DMS79 treated with DMSO at 0.1 percent for 48 hours (cell line): ENCODE results near the gene TUSC2.
"Not testable (repeated sequence)": the region's sequence is repeated elsewhere in the genome, so short reads cannot be mapped to it uniquely, and the experiment has no call there.

Source experiments
- DNase-seq: peaks from one replicate; lab custom pipeline; 2025; lab: John Stamatoyannopoulos, UW

Gene TUSC2

GRCh38 chr3:50317300-50317699 is 10.7 kb downstream of the TUSC2 start:
- DNase-seq: no peak

DNA sequence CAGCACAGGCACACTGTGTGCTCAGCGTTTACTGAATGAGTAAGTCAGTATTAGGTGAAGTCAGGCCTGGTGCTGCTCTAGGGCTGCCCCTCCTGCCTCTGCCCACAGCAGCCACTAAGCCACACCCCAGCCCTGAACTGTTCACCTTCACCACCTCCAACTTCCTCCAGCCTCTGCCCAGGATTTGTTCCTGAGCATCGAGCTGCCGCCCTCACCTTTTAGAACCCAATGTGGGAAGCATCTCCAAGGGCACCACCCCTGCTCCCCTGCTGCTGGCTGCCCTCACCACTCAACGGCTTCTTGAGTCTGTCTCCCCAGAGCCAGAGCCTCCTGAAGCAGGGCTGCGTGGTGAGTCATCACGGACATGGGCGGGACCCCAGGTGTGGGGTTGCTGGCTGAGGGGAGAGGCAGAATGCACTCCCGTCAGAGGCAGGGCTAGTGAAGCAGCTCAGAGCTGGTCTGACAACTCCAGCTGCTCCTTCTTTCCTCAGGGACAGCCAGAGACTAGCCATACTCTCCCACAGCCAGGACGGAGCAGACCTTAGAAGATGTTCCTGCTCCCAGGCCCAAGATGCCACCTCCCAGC is 11.3 kb downstream of the TUSC2 start:
- DNase-seq: peak; percentile 51

GRCh38 chr3:50314816-50315215 is 13.2 kb downstream of the TUSC2 start:
- DNase-seq: no peak

- DNase-seq: no peak
These were observed 13.7 kb downstream of the TUSC2 start for GRCh38 chr3:50314342-50314741.

DNA sequence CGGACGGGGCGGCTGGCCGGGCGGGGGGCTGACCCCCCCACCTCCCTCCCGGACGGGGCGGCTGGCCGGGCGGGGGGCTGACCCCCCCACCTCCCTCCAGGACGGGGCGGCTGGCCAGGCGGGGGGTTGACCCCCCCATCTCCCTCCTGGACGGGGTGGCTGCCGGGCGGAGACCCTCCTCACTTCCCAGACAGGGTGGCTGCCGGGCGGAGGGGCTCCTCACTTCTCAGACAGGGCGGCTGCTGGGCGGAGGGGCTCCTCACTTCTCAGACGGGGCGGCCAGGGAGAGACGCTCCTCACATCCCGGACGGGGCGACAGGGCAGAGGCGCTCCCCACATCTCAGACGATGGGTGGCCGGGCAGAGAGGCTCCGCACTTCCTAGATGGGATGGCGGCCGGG is 16.0 kb downstream of the TUSC2 start:
- DNase-seq: not testable (repeated sequence)

GRCh38 chr3:50304601-50305000 is 23.4 kb downstream of the TUSC2 start:
- no peak for DNase-seq

GRCh38 chr3:50303013-50303815 is 24.8 kb downstream of the TUSC2 start, which contains the start of gene HYAL1:
Gene HYAL1 (minus strand): TSS chr3:50303574. CDS start chr3:50302956, 618 bp downstream.
- DNase-seq: no peak

GRCh38 chr3:50302095-50303012 is 25.7 kb downstream of the TUSC2 start:
- DNase-seq: no peak

DNA sequence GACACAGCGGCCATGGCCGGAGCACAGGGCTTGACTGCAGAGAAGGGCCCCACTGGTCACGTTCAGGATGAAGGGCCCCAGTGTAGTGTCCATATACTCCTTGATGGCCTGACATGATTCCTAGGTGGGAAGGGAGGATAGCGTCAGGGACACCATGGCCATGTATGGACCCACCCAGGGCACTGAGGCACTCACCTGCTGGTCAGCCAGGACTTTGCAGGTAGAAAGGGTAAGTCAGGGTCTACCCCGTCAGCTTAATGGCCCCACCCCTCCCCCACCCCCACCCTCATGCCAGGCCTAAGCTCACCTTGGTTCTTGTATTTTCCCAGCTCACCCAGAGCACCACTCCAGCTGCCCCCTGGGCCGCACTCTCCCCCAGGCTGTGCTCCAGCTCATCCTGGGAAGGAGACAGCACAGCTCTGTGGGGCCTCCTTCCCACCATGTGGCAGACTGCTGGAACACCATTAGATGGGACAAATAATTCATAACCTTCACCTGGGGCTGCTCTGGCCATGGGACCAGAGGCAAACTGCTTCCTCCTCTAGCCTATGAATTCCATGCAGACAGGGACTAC is 27.3 kb downstream of the TUSC2 start:
- DNase-seq: no peak

DNA sequence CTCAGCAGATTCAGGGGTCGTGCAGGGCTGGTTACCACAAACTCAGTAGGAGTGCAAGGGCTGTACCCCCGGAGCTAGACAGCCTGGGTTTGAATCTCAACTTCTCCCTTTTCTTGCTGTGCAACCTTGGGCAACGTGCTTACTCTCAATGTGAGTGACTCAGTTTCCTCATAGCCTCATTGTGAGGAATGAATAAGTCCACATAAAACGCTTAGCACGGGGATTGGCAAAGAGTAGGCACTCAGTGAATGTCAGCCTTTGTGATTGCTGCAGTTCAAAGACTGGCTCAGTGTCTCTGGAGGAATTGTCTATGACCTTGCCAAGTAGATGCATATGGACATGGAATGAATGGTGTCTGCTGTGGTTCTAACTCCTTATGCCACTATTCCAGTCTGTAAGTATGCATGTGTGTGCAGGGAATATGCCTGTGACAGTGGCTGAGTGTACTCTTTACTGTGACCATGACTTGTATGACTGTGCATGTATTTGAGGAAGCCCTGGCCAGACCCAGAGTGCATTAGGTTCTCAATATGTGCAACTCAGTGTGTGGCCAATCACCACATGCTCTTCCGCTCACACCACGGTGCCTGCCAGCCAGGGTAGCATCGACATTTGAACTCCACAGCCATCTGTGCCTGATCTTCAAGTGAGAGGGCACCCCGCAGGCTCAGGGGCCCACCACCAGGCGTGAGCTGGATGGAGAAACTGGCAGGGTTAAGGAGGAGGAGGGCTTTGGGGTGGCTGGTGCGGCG is 27.9 kb downstream of the TUSC2 start:
- no peak for DNase-seq

GRCh38 chr3:50299638-50299928 is 28.4 kb downstream of the TUSC2 start:
- DNase-seq: no peak

DNA sequence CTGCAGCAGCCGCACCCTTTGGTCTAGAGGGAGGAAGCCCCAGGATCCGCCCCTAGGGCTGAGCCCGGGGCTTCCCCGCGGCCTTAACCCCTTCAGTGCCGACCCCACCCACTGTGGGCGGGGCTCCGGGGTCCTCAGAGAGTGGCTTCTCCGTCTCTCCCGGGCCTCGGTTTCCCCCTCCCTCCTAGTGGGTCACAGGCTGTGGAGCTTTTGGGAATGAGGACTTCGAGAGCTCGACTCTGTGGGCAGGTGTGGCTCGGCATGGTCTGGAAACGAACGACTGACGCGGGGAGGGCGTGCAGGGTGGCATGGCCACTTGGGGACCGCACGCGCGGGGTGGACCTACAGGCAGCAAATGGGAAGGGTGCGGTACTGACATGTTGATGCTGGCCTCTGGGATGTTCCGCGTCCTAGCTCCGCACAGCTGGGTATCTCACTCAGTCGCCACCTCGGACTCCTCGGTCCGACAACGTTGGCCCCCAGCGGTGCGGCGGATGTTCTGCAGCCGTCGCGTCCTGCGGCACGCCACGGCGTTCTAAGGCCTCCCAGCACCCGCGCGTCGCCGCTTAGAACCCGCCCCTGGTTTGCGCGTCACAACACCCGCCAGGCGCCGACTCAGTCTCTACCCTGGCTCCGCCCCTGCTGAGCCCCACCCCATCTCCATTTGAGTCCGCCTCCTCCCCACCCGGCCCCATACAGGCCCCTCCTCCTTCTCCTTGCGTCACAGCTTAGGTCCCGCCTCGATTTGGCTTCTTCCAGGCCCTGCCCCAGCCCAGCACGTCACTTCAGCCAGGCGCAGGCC is 29.0 kb downstream of the TUSC2 start, which contains the start of the genes HYAL3 and NAA80:
HYAL3 (minus strand) TSS at position 570 of the 802 bp plus-strand sequence. CDS start 3,803 bp downstream, outside the sequence.
NAA80 (minus strand) TSS at position 570 of the 802 bp plus-strand sequence. CDS start 1,942 bp downstream, outside the sequence.
- peak; percentile 88 for DNase-seq

DNA sequence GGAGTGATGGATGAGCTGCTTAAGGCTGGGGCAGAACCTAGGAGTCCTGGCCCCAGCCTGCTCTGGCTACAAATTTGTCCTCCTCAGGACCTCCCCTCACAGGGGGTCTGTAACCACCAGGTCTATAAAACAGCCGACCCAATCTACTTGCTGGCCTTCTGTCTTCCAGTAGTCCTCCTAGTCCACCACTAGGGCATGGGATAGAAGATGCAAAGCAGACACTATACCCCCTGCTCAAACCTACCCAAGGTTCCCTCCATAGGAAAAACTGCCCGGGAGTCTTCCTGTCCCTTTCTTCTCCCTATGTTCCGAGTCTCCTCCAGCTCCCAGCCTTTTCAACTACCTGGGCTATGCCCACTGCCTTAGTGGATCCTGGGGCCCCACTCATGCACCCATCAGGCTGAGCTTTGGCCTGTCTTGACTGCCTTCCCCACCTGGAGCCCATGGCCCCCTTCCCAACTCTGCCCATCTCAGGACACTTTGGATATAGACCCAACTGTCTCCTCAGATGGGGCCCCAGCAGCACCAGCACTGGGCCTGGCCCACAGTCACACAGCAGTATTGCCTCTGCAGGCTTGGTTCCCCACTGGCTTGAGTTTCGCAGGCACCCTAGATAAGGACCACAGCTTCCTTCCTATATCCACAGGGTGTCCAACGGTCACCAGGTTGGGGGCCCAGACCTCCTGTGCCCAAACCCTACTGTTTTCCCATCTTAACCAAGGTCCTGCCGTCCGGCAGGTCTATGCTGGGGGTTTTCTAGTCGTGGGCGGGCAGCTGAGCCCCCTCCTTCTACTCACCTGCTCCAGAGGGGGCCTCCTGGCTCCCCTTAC is 29.9 kb downstream of the TUSC2 start:
- no peak for DNase-seq

DNA sequence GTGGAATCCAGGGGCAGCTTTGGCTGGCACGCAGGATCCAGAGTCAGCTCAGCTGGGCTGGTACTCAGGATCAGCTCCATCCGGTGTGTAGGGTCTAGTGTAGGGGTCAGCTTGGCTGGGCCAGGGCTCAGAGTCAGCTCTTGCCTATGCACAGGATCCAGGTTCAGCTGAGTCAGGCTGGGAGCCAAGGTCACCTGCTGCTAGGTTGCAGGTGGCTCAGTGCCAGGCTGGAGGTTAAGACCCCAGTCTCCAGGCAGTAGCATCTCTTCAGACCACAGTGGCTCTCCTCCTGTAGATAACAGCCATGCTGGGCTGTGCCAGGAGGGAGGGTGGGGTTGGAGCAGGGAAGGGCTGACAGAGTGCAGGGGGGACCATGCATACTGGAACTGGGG is 30.6 kb downstream of the TUSC2 start:
- no peak for DNase-seq

DNA sequence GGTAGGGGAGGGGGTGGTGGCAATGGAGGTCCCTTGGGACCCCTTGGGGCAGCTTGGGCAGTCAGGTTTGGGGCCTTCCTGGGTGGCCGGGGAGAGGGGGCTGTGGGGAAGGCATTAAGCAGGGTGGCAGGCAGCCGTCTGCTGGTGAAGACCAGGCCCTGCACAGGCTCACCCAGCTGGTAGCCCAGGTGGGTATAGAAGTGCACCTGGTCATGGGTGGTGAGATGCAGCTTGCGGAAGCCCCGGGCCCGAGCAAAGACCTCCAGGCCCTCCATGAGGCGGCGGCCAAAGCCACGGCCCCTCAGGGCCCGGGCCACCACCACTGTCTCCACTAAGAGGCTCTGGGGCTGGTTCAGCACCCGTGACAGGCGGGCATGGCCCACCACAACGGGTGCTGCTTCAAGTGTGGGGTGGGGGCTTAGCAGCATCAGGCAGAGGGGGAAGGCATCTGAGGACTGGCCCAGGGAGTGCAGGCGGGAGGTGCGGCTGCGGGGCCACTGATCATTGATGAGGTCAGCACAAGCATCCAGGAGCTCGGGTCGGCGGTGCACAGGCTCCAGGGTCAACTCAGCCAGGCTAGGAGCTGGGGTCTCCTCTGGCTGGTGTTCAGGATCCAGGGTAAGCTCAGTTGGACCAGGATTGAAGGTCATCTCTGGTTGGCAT is 31.2 kb downstream of the TUSC2 start:
- DNase-seq: no peak

DNA sequence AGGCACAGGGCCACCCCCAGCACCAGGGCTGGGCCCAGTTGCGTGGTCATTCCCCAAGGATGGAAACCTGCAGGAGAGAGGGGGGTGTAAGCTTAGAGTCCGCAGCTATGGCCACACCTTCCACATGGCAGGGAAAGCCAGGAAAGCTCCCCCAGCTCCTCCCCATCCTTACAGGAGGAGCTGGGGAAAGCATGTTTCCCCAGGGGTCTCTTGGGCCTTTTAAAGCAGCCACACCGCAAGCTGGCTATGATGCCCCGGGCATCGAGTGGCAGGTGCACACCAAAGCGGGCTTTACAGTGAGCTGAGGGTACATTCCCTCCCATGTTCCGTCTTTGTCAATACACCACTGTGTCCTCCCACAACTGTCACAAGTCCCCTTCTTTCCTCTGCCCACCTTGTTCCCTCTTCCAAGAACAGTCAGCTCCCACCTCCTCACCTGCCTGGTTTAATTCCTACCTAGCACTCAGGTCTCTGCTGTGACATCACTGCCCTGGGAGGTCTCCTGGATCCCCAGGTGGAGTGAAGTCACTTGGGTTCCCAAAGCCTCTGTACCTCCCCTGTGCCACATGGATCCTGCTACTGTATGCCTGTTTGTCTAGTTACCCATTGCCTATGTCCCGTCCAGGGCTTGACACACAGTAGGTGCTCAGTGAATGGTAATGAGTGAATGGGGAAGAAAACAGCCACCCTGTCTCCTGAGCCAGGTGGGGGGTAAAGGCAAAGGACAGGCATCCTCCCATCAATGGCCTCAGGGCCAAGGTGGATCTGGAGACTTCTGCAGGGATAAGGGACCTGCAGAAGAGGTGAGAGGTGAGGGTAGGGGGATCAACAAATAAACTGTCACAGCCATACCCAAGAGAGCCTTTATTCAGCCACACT is 32.2 kb downstream of the TUSC2 start:
- DNase-seq: no peak

GRCh38 chr3:50294492-50295403 is 33.3 kb downstream of the TUSC2 start:
- no peak for DNase-seq
